C4-2B (cell line): ENCODE measurements around the gene SFXN3.

Source experiments
- CTCF ChIP-seq: fragments of 450-650 bp; conservative IDR thresholded peaks from 2 replicates; pipeline ENCODE4 v1.5.1; 2017; ENCODE audit warnings: mild to moderate bottlenecking
- ZFX ChIP-seq: fragments of 450-650 bp; IDR thresholded peaks from 2 replicates; pipeline ENCODE4 v1.6.1; 2017

GRCh38 chr10:101052285-101052684, 21.3 kb downstream of the SFXN3 start:
- TF ChIP-seq CTCF, result no peak
- no peak for TF ChIP-seq ZFX
